GM18498 (cell line): Measurements from ENCODE around the gene LVRN.
"Not testable (repeated sequence)": the region's sequence is repeated elsewhere in the genome, so short reads cannot be mapped to it uniquely, and the experiment has no call there.

Experiments used
- ATAC-seq: cut with Tn5 transposase; IDR thresholded peaks from one replicate; pipeline ENCODE4 v1.9.1; 2021; ENCODE audit warnings: mild to moderate bottlenecking, moderate library complexity; ENCODE audit not compliant: unreplicated experiment

The LVRN gene, protein sequence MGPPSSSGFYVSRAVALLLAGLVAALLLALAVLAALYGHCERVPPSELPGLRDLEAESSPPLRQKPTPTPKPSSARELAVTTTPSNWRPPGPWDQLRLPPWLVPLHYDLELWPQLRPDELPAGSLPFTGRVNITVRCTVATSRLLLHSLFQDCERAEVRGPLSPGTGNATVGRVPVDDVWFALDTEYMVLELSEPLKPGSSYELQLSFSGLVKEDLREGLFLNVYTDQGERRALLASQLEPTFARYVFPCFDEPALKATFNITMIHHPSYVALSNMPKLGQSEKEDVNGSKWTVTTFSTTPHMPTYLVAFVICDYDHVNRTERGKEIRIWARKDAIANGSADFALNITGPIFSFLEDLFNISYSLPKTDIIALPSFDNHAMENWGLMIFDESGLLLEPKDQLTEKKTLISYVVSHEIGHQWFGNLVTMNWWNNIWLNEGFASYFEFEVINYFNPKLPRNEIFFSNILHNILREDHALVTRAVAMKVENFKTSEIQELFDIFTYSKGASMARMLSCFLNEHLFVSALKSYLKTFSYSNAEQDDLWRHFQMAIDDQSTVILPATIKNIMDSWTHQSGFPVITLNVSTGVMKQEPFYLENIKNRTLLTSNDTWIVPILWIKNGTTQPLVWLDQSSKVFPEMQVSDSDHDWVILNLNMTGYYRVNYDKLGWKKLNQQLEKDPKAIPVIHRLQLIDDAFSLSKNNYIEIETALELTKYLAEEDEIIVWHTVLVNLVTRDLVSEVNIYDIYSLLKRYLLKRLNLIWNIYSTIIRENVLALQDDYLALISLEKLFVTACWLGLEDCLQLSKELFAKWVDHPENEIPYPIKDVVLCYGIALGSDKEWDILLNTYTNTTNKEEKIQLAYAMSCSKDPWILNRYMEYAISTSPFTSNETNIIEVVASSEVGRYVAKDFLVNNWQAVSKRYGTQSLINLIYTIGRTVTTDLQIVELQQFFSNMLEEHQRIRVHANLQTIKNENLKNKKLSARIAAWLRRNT

DNA sequence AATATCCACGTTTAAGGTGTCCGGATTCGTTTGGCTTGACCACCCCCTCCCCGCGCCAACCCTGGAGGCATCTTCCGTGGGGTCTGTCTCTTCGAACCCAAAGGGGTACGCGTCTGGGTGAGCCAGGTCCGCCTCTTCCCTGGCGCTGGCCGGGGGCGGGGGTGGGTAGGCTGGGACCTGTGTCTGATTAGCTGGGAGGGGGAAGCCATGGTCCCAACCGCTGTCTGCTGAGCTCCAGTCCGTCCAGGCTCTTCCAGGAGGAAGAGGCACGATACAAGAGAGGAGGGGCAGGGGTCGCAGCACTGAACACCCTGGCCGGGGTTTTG lies at the start of gene LVRN:
LVRN (plus strand) TSS at position 237 of the 326 bp plus-strand sequence. CDS start 143 bp downstream, outside the sequence.
- no peak for ATAC-seq

DNA sequence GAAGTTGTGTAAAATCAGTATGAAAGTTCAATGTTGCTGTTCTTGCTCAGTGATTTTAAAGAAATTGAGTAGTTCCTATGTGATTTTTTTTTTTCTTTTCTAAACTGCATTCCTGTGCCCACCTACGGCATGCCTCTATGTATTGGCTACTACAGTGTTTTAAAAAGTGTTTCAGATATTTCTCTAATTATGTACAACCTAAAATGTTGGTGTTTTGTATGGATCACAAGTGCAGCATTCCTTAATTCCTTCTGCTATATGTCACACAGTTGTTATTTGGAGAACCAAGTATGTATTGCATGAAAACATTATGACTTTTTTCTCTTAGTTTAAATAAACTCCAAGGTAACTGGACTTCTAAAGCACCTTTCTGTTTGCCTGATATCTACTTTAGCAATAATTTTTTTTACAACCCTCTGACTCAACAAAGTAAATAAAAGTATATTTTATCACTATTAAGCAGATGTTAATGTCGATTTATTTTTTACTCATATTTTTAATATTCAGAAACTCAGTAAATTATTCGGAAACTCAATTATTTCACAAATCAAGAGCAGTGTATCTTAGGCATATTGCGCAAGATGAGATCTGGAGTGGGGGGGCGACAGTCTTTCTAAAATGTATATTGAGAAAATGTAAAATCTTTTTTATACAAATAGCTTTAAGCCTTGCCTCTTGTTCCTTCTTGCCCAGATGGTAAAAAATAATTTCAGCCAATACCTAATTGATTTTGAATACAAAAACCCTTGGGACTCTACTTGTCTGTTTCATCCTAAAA lies 48.5 kb upstream of the LVRN start:
- ATAC-seq: not testable (repeated sequence)

DNA sequence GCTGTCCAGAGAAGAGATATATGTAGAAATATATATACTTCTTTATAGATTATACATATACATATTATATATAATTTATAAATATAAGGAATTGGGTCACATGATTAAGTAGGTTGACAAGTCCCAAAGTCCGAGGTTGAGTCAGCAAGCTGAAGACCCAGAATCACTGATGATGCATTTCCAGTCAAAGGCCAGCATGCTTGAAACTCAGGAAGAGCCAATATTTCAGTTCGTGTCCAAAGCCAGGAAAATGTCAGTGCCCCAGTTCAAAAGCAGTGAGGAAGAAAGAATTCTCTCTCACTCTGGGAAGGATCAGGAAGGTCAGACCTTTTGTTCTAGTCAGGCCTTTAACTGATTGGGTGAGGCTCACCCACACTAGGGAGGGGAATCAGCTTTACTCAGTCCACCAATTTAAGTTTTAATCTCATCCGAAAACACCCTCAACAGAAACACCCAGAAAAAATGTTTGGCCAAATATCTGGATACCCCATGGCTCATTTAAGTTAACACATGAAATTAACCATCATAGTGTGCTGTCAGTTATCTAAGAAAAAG lies 42.0 kb upstream of the LVRN start:
- ATAC-seq: no peak

DNA sequence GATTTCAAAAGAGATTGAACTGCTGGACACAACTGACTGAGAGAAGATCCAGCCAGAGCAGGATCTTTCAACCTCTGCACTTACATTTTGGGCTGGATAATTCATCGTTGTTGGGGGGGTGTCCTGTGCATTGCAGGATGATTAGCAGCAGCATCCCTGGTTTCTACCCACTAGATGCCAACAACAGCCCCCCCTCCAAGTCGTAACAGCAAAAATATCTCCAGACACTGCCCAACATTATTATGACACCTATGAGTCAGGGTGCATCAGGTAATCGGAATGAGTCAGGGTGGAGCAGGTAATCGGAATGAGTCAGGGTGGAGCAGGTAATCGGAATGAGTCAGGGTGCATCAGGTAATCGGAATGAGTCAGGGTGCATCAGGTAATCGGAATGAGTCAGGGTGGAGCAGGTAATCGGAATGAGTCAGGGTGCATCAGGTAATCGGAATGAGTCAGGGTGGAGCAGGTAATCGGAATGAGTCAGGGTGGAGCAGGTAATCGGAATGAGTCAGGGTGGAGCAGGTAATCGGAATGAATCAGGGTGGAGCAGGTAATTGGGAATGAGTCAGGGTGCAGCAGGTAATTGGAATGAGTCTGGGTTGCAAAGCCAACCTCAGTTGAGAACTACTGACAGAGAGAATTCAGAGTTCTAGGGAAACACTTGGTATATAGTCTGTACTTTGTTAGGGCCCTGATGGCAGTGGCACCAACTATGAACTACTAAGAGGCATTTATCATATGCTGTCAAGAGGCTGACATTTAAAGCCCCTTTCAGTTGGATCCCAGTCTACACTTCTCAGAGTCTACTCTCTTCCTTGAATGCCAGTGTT lies 33.5 kb upstream of the LVRN start:
- ATAC-seq: not testable (repeated sequence)

DNA sequence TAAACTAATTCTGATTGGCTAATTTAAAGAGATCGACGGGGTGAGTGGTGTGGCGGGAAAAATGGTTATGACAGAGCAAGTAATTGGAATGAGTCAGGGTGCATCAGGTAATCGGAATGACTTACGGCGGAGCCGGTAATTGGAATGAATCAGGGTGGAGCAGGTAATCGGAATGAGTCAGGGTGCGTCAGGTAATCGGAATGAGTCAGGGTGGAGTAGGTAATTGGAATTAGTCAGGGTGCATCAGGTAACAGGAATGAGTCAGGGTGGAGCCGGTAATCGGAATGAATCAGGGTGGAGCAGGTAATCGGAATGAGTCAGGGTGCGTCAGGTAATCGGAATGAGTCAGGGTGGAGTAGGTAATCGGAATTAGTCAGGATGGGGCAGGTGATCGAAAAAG lies 32.1 kb upstream of the LVRN start:
- not testable (repeated sequence) for ATAC-seq

DNA sequence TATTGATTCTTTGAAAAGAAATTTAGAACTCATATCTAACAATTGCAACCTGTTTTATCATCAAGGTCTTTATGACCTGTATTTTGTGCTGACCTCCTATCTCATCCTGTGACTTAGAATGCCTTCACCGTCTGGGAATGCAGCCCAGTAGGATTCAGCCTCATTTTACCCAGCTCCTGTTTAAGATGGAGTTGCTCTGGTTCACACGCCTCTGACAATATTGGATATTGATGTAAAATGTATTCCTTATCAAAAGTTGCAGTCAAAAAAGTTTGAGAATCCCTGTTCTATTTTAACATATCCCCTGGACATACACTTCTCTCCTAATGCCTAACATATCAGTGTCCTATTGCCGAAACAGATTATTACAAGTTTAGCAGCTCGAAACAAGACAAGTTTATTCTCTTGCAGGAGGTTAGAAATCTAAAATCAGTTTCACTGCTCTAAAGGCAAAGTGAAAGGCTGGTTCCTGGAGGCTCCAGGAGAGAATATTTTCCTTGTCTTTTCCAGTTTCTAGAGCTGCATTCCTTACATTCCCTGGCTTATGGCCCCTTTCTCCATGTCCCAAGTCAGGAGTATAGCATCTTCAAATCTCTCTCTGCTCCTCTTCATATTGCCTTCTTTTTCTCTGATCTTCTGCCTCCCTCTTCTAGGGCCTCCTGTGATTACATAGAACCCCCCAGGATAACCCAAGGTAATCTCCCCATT lies 31.5 kb upstream of the LVRN start:
- no peak for ATAC-seq

DNA sequence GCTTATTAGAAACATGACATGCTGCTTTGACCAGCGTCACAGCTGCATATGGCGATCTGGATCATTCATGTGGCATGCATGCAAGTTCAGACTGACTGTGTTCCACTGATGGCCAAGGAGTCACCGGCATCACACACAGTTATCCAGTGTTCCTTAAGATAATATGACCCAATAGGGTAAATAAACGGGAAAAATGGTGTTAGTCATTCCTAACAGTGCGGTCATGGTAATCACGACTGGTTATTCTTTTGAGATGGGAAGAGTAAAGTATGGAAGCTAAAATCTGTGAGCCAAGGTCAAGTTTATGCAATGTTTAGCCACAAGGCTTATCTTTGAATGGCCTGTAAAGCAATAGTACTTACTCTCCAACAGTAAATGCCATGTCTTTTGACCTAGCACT lies 29.3 kb upstream of the LVRN start:
- ATAC-seq: no peak

DNA sequence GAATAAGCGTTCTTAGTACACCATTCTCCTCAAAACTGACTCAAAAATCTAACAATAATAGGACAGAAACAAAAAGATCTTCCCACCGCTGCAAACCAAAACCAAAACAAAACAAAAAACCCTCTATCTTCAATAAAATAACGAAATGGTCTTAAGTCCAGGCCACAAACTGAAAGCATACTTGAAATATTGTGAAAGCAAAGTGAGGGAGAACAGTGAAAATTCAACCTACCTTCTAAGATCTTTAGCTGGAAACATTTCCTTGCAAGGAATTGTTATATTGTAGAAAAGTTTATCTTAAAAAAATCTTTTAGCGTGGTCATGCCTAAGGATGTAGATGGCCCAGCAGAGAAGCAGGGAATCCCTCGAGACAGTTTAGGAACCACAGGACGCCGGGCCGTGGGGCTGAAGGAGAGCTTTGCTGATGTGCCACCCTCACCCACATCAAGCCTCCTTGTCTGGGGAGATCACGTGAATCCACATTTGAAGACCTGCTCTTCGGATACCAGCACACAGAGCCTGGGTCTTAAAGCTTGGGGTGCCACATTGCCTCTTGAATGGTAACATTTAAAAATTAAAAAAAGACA lies 27.8 kb upstream of the LVRN start:
- ATAC-seq: no peak

DNA sequence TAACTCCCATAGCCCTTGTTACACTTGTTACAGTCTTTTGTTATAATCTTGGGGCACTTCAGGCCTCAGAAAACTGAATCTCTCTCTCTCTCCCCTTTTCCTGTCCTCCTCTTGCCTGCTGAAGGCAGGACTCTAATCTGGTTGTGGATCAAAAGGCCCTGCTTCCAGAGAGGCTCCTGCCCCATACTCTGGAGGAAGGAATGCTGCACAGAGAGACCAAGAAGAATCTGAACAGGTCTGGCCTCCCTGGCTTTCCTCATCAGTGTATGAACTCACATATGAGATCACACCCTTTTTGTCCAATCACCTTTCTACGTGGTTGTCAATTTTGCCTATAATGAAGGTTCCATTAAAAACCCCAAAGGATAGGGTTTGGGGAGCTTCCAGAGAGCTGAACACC lies 26.2 kb upstream of the LVRN start:
- no peak for ATAC-seq

DNA sequence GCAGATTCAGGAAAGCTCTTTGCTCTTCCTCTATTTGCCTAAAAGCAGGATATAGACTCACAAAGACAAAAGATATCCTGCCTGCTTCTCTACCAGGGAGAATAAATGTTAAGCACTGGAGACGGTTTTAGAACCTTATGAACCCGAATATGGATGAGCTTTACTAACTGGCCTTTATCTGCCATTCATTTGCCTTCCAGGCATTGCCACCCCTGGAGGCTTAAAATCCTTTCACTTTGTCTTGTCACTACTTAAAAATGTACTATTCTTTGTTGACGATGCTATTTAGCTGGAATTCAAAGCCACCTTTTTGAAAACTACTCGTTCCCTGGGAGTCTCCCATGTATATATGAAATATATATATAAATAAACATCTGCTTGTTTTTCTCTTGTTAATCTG lies 23.2 kb upstream of the LVRN start:
- no peak for ATAC-seq

DNA sequence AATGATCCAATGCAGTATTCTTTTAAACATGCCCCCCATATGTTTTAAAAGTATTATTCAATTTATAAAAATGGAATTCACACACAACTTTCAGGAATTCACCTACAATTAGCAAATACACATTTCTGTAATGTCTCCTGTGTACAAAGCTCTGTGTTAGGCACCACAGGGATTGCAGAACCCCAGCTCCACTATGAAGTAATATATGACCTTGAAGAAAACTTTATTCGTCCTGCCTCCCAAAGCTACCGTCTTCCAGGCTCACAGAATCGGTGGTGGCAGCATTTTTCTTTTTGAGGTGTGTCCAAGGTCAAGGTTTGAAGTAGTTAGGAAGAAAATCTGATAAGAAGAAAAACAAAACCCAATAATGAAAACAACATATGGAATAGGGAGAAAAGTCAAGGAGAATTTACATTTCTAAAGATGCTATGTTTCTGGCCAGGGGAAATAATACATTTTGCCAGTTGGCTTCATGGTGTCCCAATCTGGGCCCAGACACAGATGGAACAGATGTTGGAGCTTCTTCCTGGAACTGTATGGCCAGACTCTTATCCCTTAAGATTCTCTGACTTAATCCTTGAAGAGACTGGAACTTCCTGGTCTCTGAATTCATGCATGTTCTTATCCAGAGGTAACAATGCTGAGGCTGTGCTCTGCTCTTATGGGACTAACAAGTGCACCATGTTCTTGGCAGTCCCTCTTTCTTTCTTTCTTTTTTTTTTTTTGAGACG lies 22.0 kb upstream of the LVRN start:
- ATAC-seq: no peak

DNA sequence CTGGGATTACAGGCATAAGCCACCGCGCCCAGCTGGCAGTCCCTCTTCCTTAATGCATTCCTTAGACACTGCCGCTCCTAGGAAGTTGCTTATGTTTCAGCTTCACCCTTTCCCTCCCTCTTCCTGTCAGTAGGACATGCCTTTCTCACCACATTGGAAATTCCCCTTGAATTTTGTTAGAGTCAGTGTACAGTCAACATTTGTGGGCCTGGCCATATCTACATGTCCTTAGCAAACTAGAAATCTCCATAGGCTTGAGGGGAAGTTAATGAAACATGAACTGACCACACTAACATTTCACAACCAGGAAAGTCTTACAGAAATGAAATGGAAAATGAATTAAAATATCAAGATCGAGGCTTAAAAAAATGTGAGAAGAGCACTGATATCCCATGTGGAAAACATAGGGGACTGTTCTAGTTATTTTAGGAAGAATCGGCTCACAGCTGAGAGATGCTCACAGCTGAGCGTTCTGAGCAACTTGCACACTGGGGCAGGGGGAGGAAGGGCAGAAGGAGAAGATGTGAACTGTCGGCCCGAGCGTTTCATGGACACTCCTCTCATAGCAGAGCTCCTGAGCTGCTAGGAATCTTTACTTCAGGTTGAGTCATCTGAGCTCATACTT lies 21.1 kb upstream of the LVRN start:
- no peak for ATAC-seq

DNA sequence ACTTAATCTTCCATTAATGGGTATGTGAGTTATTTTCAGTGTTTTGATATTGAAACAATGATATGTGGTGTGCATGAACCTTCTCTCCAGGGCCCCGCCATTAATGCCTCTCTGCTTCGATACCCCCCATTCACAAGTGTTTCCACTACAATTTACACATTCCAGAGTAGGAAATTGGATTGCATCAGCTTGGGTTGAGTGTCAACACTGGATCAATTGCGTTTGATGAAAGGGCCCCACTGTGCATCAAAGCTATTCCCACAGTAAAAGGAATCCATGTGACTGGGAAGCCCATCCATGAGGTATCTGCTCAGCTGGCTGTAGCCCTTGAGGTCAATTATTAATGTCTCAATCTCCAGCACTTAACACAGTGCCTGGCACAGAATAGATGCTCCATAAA lies 17.8 kb upstream of the LVRN start:
- no peak for ATAC-seq

DNA sequence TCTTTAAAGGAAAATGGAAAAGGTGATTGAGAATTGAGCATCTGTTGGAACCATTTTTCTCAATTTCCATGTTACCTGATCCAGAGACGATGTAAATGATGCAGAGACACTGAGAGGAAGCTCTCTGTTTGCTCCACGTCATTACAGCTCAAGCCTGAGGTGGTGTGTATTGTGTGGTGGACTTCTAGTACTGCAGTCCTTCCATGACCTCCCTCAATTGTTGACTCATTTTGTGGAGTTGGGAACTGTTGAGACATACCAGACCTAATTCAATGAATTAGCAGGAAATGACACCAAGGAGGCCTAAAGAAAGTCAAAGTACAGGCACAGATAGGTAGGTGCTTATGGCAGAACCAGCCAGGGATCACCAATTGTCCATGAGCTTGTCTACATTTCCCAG lies 15.6 kb upstream of the LVRN start:
- ATAC-seq: no peak

DNA sequence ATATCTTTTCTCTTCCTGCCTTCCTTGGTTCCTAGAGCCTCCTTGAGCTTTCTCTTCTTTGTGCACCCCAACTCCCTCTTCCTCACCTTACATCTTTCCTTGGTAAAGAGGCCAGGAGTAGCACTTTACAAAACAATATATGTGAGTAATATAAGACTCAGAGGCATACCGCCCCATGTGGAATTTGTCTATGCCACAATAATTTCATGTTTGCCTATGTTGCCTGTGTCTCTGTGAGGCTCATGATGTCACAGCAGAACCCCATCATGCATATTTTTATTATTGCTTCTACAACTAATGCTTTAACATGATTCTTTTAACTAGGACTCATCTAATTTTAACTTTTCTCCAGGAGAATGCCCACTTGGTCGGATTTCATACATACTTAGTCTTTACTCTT lies 15.0 kb upstream of the LVRN start:
- ATAC-seq: no peak

DNA sequence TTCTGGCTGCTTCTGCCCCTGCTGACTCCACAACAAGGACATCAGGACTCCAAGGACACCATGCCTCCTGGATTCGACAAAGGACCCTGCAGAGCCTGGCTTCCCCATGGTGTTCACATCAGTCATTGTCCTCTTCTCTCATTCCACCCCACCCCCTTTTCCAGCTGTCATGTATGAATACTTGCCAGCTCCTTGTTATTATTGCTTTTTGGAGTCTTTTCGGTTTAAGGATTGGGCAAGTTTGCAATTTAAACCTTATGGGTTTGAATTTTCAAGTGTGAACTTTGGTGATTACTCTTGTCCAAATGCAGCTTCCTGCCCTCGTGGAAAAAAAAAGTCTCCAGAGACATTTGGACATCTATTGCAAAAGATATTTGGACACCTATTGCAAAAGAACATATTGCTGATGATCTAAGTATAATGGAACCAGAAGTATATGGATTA lies 14.2 kb upstream of the LVRN start:
- ATAC-seq: no peak

DNA sequence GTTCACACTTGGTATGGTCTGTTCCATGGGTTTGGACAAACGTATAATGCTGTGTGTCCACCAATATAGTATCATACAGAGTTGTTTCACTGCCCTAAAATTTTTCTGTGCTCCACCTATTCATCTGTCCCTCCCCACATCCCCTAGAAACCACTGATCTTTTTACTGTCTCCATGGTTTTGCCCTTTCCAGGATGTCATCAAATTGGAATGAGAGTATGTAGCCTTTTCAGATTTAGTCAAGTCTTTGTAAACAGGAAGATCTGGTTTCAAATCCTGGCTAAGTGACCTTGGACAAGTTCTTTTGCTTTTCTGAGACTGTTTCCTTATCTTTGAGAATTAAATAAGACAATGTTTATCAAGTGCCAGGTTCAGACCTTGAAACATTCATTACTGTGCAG lies 13.2 kb upstream of the LVRN start:
- ATAC-seq: no peak

DNA sequence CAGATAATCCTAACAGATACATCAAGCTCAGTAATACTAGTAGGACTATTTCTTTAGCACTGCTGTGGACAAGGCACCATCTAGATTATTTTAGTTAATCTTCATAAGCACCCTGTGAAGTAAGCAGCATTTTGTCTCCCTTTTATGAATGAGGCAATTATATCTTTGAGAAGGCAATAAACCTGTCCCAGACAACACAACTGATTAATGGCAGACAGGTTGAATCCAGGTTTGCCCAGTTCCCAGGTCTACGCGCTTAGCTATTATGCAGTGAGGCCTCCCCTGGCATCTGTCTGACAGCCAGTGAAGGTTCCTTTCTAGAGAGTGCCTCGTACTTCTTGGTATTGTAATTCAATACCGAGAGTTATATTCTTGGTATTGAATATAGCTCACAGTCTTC lies 9.7 kb upstream of the LVRN start:
- ATAC-seq: no peak
